SJCRH30 (cell line): ENCODE results near the gene NRP1. TPM values are rescaled to one million over a fixed set of nuclear protein-coding genes. Genes with fewer than 3 reads are reported as not detected.
"Not testable (repeated sequence)": the region's sequence is repeated elsewhere in the genome, so short reads cannot be mapped to it uniquely, and the experiment has no call there.

Experiments used
- DNase-seq, 2 experiments: peaks; one replicate each; pipeline ENCODE4 v3.0.0-alpha.2; 2015 to 2020
- H3K27ac ChIP-seq: fragments of 250-450 bp; sonication (Bioruptor Pico); 2 replicates; pipeline ENCODE4 v1.5.1; 2020; ENCODE audit warnings: mild to moderate bottlenecking, moderate library complexity
- H3K27me3 ChIP-seq: fragments of 250-450 bp; sonication (Bioruptor Pico); 2 replicates; pipeline ENCODE4 v1.5.1; 2020; ENCODE audit warnings: mild to moderate bottlenecking, moderate library complexity
- H3K36me3 ChIP-seq: fragments of 250-450 bp; sonication (Bioruptor Pico); 2 replicates; pipeline ENCODE4 v1.5.1; 2020; ENCODE audit warnings: mild to moderate bottlenecking, moderate library complexity
- H3K4me1 ChIP-seq: fragments of 250-450 bp; sonication (Bioruptor Pico); 2 replicates; pipeline ENCODE4 v1.5.1; 2020; ENCODE audit warnings: mild to moderate bottlenecking, moderate library complexity
- H3K4me3 ChIP-seq: fragments of 250-450 bp; sonication (Bioruptor Pico); 2 replicates; pipeline ENCODE4 v1.5.1; 2020; ENCODE audit warnings: mild to moderate bottlenecking, moderate library complexity
- H3K9me3 ChIP-seq: fragments of 250-450 bp; sonication (Bioruptor Pico); replicated peaks from 2 replicates; pipeline ENCODE4 v1.5.1; 2020; ENCODE audit warnings: mild to moderate bottlenecking, moderate library complexity
- total RNA-seq: library from RNA; depleted of rRNA; stranded (reverse); fragments of >200 nt; shearing (Covaris generic); gene quantifications from 2 replicates; pipeline ENCODE4 v1.2.3, GENCODE V29; 2014

Gene NRP1
- total RNA-seq, 1 experiment from 2014 or later: 21.2 TPM

- H3K36me3 ChIP-seq: no peaks in the 10 kb centered on the region
- no peaks in the 10 kb centered on the region for H3K9me3 ChIP-seq
- H3K4me1 ChIP-seq: peaks cover 11% of the 10 kb centered on the region; the same call in 1 of the 2 replicates
- H3K4me3 ChIP-seq: no peak overlapping the region
- DNase-seq: peak; percentile 53 to 68
- H3K27ac ChIP-seq: no peak overlapping the region
- no peaks in the 10 kb centered on the region for H3K27me3 ChIP-seq
Measured at GRCh38 chr10:33302208-33302829, 32.1 kb downstream of the NRP1 start.

- Histone ChIP-seq H3K4me3 (no peak overlapping the region), H3K9me3 (no peaks in the 10 kb centered on the region), H3K27ac (no peak overlapping the region), H3K27me3 (no peaks in the 10 kb centered on the region), H3K4me1 (peaks cover 5% of the 10 kb centered on the region; the same call in 1 of the 2 replicates), H3K36me3 (no peaks in the 10 kb centered on the region)
- DNase-seq: no peak
Measured at GRCh38 chr10:33301097-33301789, 33.2 kb downstream of the NRP1 start.

- not testable (repeated sequence) for H3K9me3 ChIP-seq, H3K27ac ChIP-seq, H3K36me3 ChIP-seq, H3K4me3 ChIP-seq, H3K4me1 ChIP-seq, H3K27me3 ChIP-seq, DNase-seq
Measured at GRCh38 chr10:33300544-33300943, 33.9 kb downstream of the NRP1 start.

GRCh38 chr10:33298893-33299292, 35.6 kb downstream of the NRP1 start:
- Histone ChIP-seq H3K27ac (no peak overlapping the region), H3K4me1 (no peaks in the 10 kb centered on the region)

GRCh38 chr10:33298110-33298509, 36.4 kb downstream of the NRP1 start:
- no peak for DNase-seq
- H3K9me3 ChIP-seq: no peaks in the 10 kb centered on the region
- no peak overlapping the region for H3K27ac ChIP-seq
- H3K36me3 ChIP-seq: no peaks in the 10 kb centered on the region
- no peak overlapping the region for H3K4me3 ChIP-seq
- no peaks in the 10 kb centered on the region for H3K4me1 ChIP-seq
- H3K27me3 ChIP-seq: no peaks in the 10 kb centered on the region

More at GRCh38 chr10:33298893-33299292, 35.6 kb downstream of the NRP1 start:
- Histone ChIP-seq H3K4me3 (no peak overlapping the region), H3K27me3 (no peaks in the 10 kb centered on the region), H3K9me3 (no peaks in the 10 kb centered on the region), H3K36me3 (no peaks in the 10 kb centered on the region)
- no peak for DNase-seq

DNA sequence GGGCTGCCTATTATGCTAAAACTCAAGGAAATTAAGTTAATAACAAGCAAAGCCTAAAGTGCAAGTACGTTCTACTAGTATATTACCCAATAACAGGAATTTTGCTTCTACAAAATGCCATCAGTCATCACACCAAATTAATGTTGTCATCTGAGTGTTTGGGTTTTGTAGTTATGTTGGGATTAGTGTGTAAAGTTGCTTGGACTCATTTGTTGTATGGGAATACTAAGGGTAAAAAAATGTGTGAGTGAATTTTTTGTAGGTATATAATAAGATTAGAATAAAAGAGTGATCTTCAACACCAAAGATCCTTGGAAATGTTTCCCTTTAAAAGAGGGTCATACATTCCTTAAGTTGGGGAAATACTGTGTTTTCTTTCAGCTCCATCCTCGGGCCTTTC, 38.6 kb downstream of the NRP1 start:
- DNase-seq: no peak
- no peaks in the 10 kb centered on the region for H3K9me3 ChIP-seq
- H3K27ac ChIP-seq: no peak overlapping the region
- H3K4me3 ChIP-seq: no peak overlapping the region
- peaks cover 12% of the 10 kb centered on the region for H3K4me1 ChIP-seq
- H3K27me3 ChIP-seq: no peaks in the 10 kb centered on the region
- H3K36me3 ChIP-seq: no peaks in the 10 kb centered on the region

- H3K4me1 ChIP-seq: peaks cover 13% of the 10 kb centered on the region
- DNase-seq: no peak
- H3K9me3 ChIP-seq: no peaks in the 10 kb centered on the region
- H3K27me3 ChIP-seq: no peaks in the 10 kb centered on the region
- no peak overlapping the region for H3K4me3 ChIP-seq
- no peak overlapping the region for H3K27ac ChIP-seq
- H3K36me3 ChIP-seq: no peaks in the 10 kb centered on the region
Measured at GRCh38 chr10:33293531-33294170, 40.8 kb downstream of the NRP1 start.

DNA sequence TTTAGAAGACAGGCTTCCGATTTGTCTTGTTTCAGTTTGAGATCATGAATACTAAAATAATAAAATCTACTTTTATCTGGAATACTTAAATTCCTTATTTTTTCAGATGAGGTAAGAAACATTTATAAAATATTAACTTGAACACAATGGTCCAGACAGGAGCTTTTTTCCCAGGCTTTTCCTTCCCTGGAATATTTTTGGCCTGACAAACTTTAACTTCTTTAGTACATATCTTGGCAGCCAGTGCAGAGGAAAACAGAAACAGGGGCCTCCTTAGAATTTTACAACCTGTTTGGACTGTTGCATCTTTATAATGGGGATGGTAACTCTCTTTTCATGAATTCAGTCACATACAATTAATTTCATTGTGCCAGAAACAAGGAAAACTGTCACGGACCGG, 41.4 kb downstream of the NRP1 start:
- H3K27ac ChIP-seq: no peak overlapping the region
- peaks cover 13% of the 10 kb centered on the region for H3K4me1 ChIP-seq
- DNase-seq: no peak
- H3K36me3 ChIP-seq: no peaks in the 10 kb centered on the region
- H3K27me3 ChIP-seq: no peaks in the 10 kb centered on the region
- no peak overlapping the region for H3K4me3 ChIP-seq
- no peaks in the 10 kb centered on the region for H3K9me3 ChIP-seq

GRCh38 chr10:33291053-33291592, 43.3 kb downstream of the NRP1 start:
- H3K36me3 ChIP-seq: no peaks in the 10 kb centered on the region
- H3K4me3 ChIP-seq: no peak overlapping the region
- no peak for DNase-seq
- H3K27me3 ChIP-seq: no peaks in the 10 kb centered on the region
- no peak overlapping the region for H3K27ac ChIP-seq
- peaks cover 13% of the 10 kb centered on the region for H3K4me1 ChIP-seq
- no peaks in the 10 kb centered on the region for H3K9me3 ChIP-seq

- H3K4me1 ChIP-seq: peaks cover 13% of the 10 kb centered on the region
- no peak overlapping the region for H3K4me3 ChIP-seq
- no peaks in the 10 kb centered on the region for H3K27me3 ChIP-seq
- H3K9me3 ChIP-seq: no peaks in the 10 kb centered on the region
- no peak overlapping the region for H3K27ac ChIP-seq
- H3K36me3 ChIP-seq: no peaks in the 10 kb centered on the region
- no peak for DNase-seq
Measured at GRCh38 chr10:33290321-33291052, 44.0 kb downstream of the NRP1 start.

- Histone ChIP-seq H3K27me3 (no peaks in the 10 kb centered on the region), H3K27ac (no peak overlapping the region)
Measured at GRCh38 chr10:33289776-33290175, 44.7 kb downstream of the NRP1 start.

DNA sequence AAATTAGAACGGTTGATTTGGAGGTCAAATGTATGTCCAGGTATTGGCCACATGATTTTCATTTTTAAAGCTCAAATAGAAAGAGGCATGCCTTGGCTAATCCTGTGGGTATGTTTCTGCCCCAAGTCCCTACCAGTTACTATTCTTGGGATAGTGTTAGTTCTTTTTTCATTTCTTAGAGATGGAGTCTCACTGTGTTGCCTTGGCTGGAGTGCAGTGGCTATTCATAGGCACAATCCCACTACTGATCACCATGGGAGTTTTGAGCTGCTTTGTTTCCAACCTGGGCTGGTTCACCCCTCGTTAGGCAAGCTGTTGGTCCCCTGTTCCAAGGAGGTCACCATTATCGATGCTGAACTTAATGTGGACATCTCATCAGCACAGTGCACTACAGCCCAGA, 46.3 kb downstream of the NRP1 start:
- H3K4me3 ChIP-seq: no peak overlapping the region
- H3K4me1 ChIP-seq: peaks cover 13% of the 10 kb centered on the region
- no peak overlapping the region for H3K27ac ChIP-seq
- no peaks in the 10 kb centered on the region for H3K27me3 ChIP-seq
- H3K36me3 ChIP-seq: no peaks in the 10 kb centered on the region
- no peak for DNase-seq
- H3K9me3 ChIP-seq: no peaks in the 10 kb centered on the region

More at GRCh38 chr10:33289776-33290175, 44.7 kb downstream of the NRP1 start:
- Histone ChIP-seq H3K4me3 (no peak overlapping the region), H3K4me1 (peaks cover 13% of the 10 kb centered on the region), H3K9me3 (no peaks in the 10 kb centered on the region), H3K36me3 (no peaks in the 10 kb centered on the region)
- no peak for DNase-seq

DNA sequence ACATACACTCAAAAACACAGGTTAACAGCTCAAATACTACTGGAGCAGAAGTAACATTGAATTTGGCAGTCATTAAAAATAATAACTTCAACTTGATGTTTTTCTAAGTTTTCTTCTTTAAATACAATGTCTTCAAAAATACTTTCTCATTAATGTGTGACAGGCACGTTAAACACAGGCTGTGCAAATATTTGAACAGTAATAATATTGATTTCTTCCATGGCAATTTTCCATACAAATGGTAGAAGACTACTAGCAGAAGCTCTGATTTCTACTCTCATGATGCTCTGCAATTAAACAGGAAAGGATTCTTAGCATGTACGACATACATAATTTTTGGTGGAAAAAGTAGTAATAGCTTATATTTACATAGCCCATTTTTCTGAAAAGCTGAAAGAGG, 47.4 kb downstream of the NRP1 start:
- Histone ChIP-seq H3K4me3 (no peak overlapping the region), H3K9me3 (no peaks in the 10 kb centered on the region), H3K36me3 (no peaks in the 10 kb centered on the region), H3K4me1 (peaks cover 13% of the 10 kb centered on the region), H3K27ac (no peak overlapping the region), H3K27me3 (no peaks in the 10 kb centered on the region)
- no peak for DNase-seq

GRCh38 chr10:33286157-33286934, 48.1 kb downstream of the NRP1 start:
- Histone ChIP-seq H3K27ac (no peak overlapping the region), H3K9me3 (no peaks in the 10 kb centered on the region)

More at GRCh38 chr10:33286157-33286934, 48.1 kb downstream of the NRP1 start:
- H3K4me1 ChIP-seq: peaks cover 6% of the 10 kb centered on the region; the same call in 1 of the 2 replicates
- no peak overlapping the region for H3K4me3 ChIP-seq
- H3K27me3 ChIP-seq: no peaks in the 10 kb centered on the region
- no peak for DNase-seq
- no peaks in the 10 kb centered on the region for H3K36me3 ChIP-seq
